Neural cell (in vitro differentiated cells): ENCODE data around the gene SASH3. TPM values are rescaled to one million over a fixed set of nuclear protein-coding genes. Genes with fewer than 3 reads are reported as not detected.

Source experiments
- H2AFZ ChIP-seq: fragments of 200-600, 300-800 bp; sonication (generic), shearing (Covaris generic); 2 replicates; pipeline ENCODE4 v1.6.0; 2014; ENCODE audit warnings: low read depth, mild to moderate bottlenecking, antibody characterized with exemption, low read length, moderate library complexity
- H3F3A ChIP-seq: fragments of 200-600 bp; shearing (Covaris generic); 2 replicates; pipeline ENCODE4 v1.6.1; 2016; ENCODE audit warnings: mild to moderate bottlenecking, moderate library complexity, mixed read lengths, antibody characterized with exemption, low read length; ENCODE audit not compliant: insufficient read depth, poor library complexity, severe bottlenecking
- H3K27ac ChIP-seq: fragments of 200-600, 300-800 bp; sonication (generic), shearing (Covaris generic); 2 replicates; pipeline ENCODE4 v1.5.1; 2014; ENCODE audit warnings: mild to moderate bottlenecking, low read length, moderate library complexity
- H3K27me3 ChIP-seq: fragments of 300-800, 200-600 bp; sonication (generic), shearing (Covaris generic); 2 replicates; pipeline ENCODE4 v1.6.0; 2014; ENCODE audit warnings: mild to moderate bottlenecking, low read depth, low read length, moderate library complexity; ENCODE audit not compliant: insufficient read depth
- H3K36me3 ChIP-seq: fragments of 300-800, 200-600 bp; sonication (generic), shearing (Covaris generic); 2 replicates; pipeline ENCODE4 v1.5.1; 2014; ENCODE audit warnings: mild to moderate bottlenecking, antibody characterized with exemption, low read length, moderate library complexity; ENCODE audit not compliant: insufficient read depth
- H3K4me2 ChIP-seq: fragments of 300-800, 200-600 bp; sonication (generic), shearing (Covaris generic); 2 replicates; pipeline ENCODE4 v1.6.0; 2014; ENCODE audit warnings: mild to moderate bottlenecking, low read length
- H3K4me3 ChIP-seq: fragments of 300-800, 200-600 bp; sonication (generic), shearing (Covaris generic); 2 replicates; pipeline ENCODE4 v1.5.1; 2014; ENCODE audit warnings: mild to moderate bottlenecking, low read length, moderate library complexity
- H3K79me2 ChIP-seq: fragments of 200-600 bp; shearing (Covaris generic); replicated peaks from 2 replicates; pipeline ENCODE4 v1.6.0; 2014; ENCODE audit warnings: mild to moderate bottlenecking, low read length, moderate library complexity; ENCODE audit not compliant: insufficient read depth
- H3K9ac ChIP-seq: fragments of 300-800, 200-600 bp; sonication (generic), shearing (Covaris generic); 2 replicates; pipeline ENCODE4 v1.6.1; 2016; ENCODE audit warnings: mild to moderate bottlenecking, low read length, mixed read lengths
- H3K9me2 ChIP-seq: fragments of 200-600 bp; shearing (Covaris generic); 2 replicates; pipeline ENCODE4 v1.6.1; 2016; ENCODE audit warnings: mild to moderate bottlenecking, low read length, mixed read lengths; ENCODE audit not compliant: insufficient read depth
- H3K9me3 ChIP-seq: fragments of 200-600, 300-800 bp; sonication (generic), shearing (Covaris generic); 2 replicates; pipeline ENCODE4 v1.6.1; 2016; ENCODE audit warnings: mild to moderate bottlenecking, mixed run types, low read length, moderate library complexity, mixed read lengths
- H4K20me1 ChIP-seq: fragments of 200-600 bp; shearing (Covaris generic); 2 replicates; pipeline ENCODE4 v1.6.1; 2016; ENCODE audit warnings: mild to moderate bottlenecking, mixed run types; ENCODE audit not compliant: insufficient read depth
- EP300 ChIP-seq: fragments of 450-650 bp; conservative IDR thresholded peaks from 2 replicates; pipeline ENCODE4 v1.6.1; 2014; ENCODE audit warnings: antibody characterized with exemption, mild to moderate bottlenecking, moderate library complexity; ENCODE audit not compliant: poor library complexity, severe bottlenecking
- EZH2 ChIP-seq: fragments of 200-600, 300-800 bp; shearing (Covaris generic), sonication (generic); IDR thresholded peaks from 2 replicates; pipeline ENCODE4 v1.6.1; 2014; ENCODE audit warnings: antibody characterized with exemption, low read length, borderline replicate concordance, mild to moderate bottlenecking; ENCODE audit not compliant: insufficient read depth, poor library complexity, severe bottlenecking
- MXI1 ChIP-seq: fragments of 450-650 bp; conservative IDR thresholded peaks from 2 replicates; pipeline ENCODE4 v1.6.1; 2014; ENCODE audit warnings: antibody characterized with exemption, mild to moderate bottlenecking; ENCODE audit not compliant: poor library complexity, severe bottlenecking
- POLR2AphosphoS5 ChIP-seq: IDR thresholded peaks from 2 replicates; pipeline ENCODE4 v1.6.1; 2012
- RAD21 ChIP-seq: fragments of 450-650 bp; conservative IDR thresholded peaks from 2 replicates; pipeline ENCODE4 v1.6.1; 2014; ENCODE audit warnings: antibody characterized with exemption, mild to moderate bottlenecking, moderate library complexity
- SMC3 ChIP-seq: fragments of 450-650 bp; conservative IDR thresholded peaks from 2 replicates; pipeline ENCODE4 v1.6.1; 2014; ENCODE audit warnings: antibody characterized with exemption, mild to moderate bottlenecking, moderate library complexity; ENCODE audit not compliant: poor library complexity
- TAF1 ChIP-seq: IDR thresholded peaks from 2 replicates; pipeline ENCODE4 v1.6.1; 2012; ENCODE audit warnings: low read depth
- polyA plus RNA-seq: library from polyadenylated mRNA; depleted of rRNA; stranded (reverse); fragments of >200 nt; gene quantifications from 2 replicates; pipeline ENCODE4 v1.2.3, GENCODE V29; 2014
- TF ChIP-seq, protein P1 (sequence below): IDR thresholded peaks from 2 replicates; pipeline ENCODE4 v1.6.1; 2012; ENCODE audit warnings: borderline replicate concordance
- TF ChIP-seq, protein P2 (sequence below): fragments of 450-650 bp; IDR thresholded peaks from 2 replicates; pipeline ENCODE4 v1.5.1; 2014; ENCODE audit warnings: antibody characterized with exemption, mild to moderate bottlenecking, moderate library complexity; ENCODE audit not compliant: poor library complexity, severe bottlenecking

The SASH3 gene
- polyA plus RNA-seq, 1 donor from 2014 or later = not detected

DNA sequence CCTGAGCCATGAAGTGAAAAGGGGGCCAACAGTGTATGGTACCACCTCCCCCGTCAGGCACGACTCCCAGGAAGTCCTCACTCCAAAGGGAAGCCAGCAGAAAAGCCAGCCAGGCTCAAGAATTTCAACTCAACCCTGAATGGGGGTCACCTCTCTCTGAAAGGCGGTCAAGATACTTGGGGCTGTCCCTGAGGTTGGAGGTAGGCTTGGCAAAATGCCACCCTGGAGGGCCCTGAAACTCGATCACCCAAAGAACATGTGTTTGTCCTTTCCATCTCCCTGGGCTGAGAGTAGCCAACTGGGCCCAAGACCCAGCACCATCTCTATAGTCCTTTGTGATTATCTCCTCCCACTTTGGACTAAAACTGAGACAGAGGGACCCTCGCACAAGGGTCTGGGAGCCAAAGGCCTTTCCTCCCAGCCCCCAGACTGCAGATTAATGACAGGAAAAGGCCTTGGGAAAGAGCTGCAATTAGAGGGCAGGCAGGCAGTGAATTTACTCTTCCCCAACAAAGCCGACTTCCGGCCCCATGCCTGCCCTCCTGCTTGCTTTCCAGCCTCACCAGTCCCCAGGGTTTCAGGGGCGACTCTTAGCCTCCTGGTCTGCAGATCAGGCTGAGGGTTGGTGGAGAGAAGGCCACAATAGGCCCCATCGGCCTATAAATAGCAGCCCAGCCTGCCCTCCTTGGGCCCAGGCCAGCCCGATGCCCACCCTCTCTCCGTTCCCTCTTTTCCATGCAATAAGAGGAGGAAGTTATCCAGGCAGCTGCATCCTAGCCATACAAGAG lies 5.6 kb downstream of the SASH3 start:
- H3K36me3 ChIP-seq = no peaks in the 10 kb centered on the region
- no peaks in the 10 kb centered on the region for H3K9me3 ChIP-seq
- H3K79me2 ChIP-seq = no peaks in the 10 kb centered on the region
- TF ChIP-seq TAF1 = no peak
- no peak for TF ChIP-seq EP300
- TF ChIP-seq RAD21 = no peak
- TF ChIP-seq, protein P1, sequence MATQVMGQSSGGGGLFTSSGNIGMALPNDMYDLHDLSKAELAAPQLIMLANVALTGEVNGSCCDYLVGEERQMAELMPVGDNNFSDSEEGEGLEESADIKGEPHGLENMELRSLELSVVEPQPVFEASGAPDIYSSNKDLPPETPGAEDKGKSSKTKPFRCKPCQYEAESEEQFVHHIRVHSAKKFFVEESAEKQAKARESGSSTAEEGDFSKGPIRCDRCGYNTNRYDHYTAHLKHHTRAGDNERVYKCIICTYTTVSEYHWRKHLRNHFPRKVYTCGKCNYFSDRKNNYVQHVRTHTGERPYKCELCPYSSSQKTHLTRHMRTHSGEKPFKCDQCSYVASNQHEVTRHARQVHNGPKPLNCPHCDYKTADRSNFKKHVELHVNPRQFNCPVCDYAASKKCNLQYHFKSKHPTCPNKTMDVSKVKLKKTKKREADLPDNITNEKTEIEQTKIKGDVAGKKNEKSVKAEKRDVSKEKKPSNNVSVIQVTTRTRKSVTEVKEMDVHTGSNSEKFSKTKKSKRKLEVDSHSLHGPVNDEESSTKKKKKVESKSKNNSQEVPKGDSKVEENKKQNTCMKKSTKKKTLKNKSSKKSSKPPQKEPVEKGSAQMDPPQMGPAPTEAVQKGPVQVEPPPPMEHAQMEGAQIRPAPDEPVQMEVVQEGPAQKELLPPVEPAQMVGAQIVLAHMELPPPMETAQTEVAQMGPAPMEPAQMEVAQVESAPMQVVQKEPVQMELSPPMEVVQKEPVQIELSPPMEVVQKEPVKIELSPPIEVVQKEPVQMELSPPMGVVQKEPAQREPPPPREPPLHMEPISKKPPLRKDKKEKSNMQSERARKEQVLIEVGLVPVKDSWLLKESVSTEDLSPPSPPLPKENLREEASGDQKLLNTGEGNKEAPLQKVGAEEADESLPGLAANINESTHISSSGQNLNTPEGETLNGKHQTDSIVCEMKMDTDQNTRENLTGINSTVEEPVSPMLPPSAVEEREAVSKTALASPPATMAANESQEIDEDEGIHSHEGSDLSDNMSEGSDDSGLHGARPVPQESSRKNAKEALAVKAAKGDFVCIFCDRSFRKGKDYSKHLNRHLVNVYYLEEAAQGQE = no peak
- TF ChIP-seq MXI1 = no peak
- no peak for TF ChIP-seq POLR2AphosphoS5
- no peak overlapping the region for H2AFZ ChIP-seq
- no peak overlapping the region for H3K27ac ChIP-seq
- no peaks in the 10 kb centered on the region for H3F3A ChIP-seq
- H3K4me2 ChIP-seq = no peak overlapping the region
- H3K9me2 ChIP-seq = no peaks in the 10 kb centered on the region
- no peak overlapping the region for H3K4me3 ChIP-seq
- H3K27me3 ChIP-seq = no peaks in the 10 kb centered on the region
- no peak overlapping the region for H3K9ac ChIP-seq
- H4K20me1 ChIP-seq = no peaks in the 10 kb centered on the region

DNA sequence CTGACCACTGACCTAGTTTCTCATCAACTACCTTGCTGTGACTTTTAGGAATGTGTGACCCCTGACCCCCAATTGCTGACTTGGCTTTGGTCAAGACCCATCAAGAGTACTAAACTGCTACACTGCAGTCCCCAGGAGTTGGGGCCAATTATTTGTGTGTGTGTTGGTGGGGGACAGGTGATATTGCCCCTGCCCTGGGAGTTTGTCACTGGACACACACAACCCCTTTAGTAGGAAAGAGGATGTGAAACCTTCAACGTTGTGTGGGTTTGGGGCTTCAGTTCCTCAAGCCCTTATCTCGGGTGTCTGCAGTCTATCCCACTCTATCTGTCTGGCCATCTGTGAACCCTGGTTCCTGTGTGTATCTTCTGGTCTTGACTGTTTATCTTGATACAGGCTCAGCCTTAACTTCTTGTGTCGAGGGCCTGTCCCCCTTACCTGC lies 6.5 kb downstream of the SASH3 start:
- Histone ChIP-seq H3K4me2 (no peak overlapping the region), H3K9me3 (no peaks in the 10 kb centered on the region), H3K9me2 (no peaks in the 10 kb centered on the region), H3K4me3 (no peak overlapping the region), H3K27ac (no peak overlapping the region), H3K79me2 (no peaks in the 10 kb centered on the region), H4K20me1 (no peaks in the 10 kb centered on the region), H3K9ac (no peak overlapping the region), H2AFZ (no peak overlapping the region), H3F3A (no peaks in the 10 kb centered on the region), H3K27me3 (no peaks in the 10 kb centered on the region), H3K36me3 (no peaks in the 10 kb centered on the region)
- TF ChIP-seq, protein P1 = no peak
- TF ChIP-seq EZH2 = no peak
- no peak for TF ChIP-seq TAF1
- TF ChIP-seq POLR2AphosphoS5 = no peak
- TF ChIP-seq, protein P2, sequence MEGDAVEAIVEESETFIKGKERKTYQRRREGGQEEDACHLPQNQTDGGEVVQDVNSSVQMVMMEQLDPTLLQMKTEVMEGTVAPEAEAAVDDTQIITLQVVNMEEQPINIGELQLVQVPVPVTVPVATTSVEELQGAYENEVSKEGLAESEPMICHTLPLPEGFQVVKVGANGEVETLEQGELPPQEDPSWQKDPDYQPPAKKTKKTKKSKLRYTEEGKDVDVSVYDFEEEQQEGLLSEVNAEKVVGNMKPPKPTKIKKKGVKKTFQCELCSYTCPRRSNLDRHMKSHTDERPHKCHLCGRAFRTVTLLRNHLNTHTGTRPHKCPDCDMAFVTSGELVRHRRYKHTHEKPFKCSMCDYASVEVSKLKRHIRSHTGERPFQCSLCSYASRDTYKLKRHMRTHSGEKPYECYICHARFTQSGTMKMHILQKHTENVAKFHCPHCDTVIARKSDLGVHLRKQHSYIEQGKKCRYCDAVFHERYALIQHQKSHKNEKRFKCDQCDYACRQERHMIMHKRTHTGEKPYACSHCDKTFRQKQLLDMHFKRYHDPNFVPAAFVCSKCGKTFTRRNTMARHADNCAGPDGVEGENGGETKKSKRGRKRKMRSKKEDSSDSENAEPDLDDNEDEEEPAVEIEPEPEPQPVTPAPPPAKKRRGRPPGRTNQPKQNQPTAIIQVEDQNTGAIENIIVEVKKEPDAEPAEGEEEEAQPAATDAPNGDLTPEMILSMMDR = no peak
- TF ChIP-seq MXI1 = no peak
- no peak for TF ChIP-seq RAD21
- TF ChIP-seq SMC3 = no peak
- TF ChIP-seq EP300 = no peak
